Activated CD8-positive, alpha-beta T cell treated with anti-CD3 and anti-CD28 coated beads for 36 hours (primary cell): ENCODE measurements around the gene COPE. TPM values are rescaled to one million over a fixed set of nuclear protein-coding genes. Genes with fewer than 3 reads are reported as not detected.
A peak's percentile ranks its signal among the peaks of the same experiment; 100 is the strongest.
"Not testable (repeated sequence)": the region's sequence is repeated elsewhere in the genome, so short reads cannot be mapped to it uniquely, and the experiment has no call there.

Source experiments
- ATAC-seq: fragments of 200-7000 bp; cut with Tn5 transposase; one replicate; pipeline ENCODE4 v1.10.0; 2021; ENCODE audit warnings: mild to moderate bottlenecking, moderate library complexity
- CTCF ChIA-PET: fragments of 350-600 bp; sonication (Branson Sonifier 250); formaldehyde crosslinking; loops from one replicate; lab custom pipeline; 2021; ENCODE audit warnings: antibody characterized with exemption; lab: Charles Lee
- POLR2A ChIA-PET: fragments of 350-600 bp; sonication (Branson Sonifier 250); formaldehyde crosslinking; loops from one replicate; lab custom pipeline; 2021; ENCODE audit warnings: antibody characterized with exemption; lab: Charles Lee
- DNase-seq: peaks from one replicate; pipeline ENCODE4 v3.0.0-alpha.2; 2020
- H3K27ac Mint-ChIP-seq: one replicate; pipeline ENCODE4 v1.8.0; 2021; ENCODE audit warnings: mild to moderate bottlenecking, mixed read lengths
- H3K27me3 Mint-ChIP-seq: one replicate; pipeline ENCODE4 v1.8.0; 2021; ENCODE audit warnings: mixed read lengths
- H3K36me3 Mint-ChIP-seq: one replicate; pipeline ENCODE4 v1.8.0; 2021; ENCODE audit warnings: low read depth, mixed read lengths
- H3K4me1 Mint-ChIP-seq: one replicate; pipeline ENCODE4 v1.8.0; 2021; ENCODE audit warnings: low read depth, mixed read lengths
- H3K4me3 Mint-ChIP-seq: one replicate; pipeline ENCODE4 v1.8.0; 2021; ENCODE audit warnings: mild to moderate bottlenecking, moderate library complexity, mixed read lengths
- H3K9me3 Mint-ChIP-seq: one replicate; pipeline ENCODE4 v1.8.0; 2021; ENCODE audit warnings: mixed read lengths
- CTCF ChIP-seq: fragments of 200-600 bp; IDR thresholded peaks from one replicate; pipeline ENCODE4 v1.8.0; 2022; ENCODE audit warnings: antibody characterized with exemption, mild to moderate bottlenecking
- intact Hi-C: fragments of 100-400 bp; cut with micrococcal nuclease; formaldehyde crosslinking; loops from one replicate; pipeline ENCODE4 v1.10.0; 2022
- total RNA-seq, 2 experiments: library from RNA; stranded (reverse); gene quantifications; one replicate each; pipeline ENCODE4 v1.2.3, GENCODE V29; 2021

The COPE gene
- total RNA-seq, 2 experiments from 2014 or later = 179 to 183 TPM

- ChIA-PET POLR2A (interaction anchor here (1.3 kb wide), 1 partner anchor 20 kb away, joined by 3 read pairs; no protein-coding TSS in a partner anchor), CTCF (no interaction called here)
- no peaks in the 10 kb centered on the region for H3K9me3 Mint-ChIP-seq
- TF ChIP-seq CTCF = no peak
- intact Hi-C loops = no loop called here
- no peaks in the 10 kb centered on the region for H3K27me3 Mint-ChIP-seq
- no peak for DNase-seq
- H3K4me3 Mint-ChIP-seq = no peak overlapping the region
- peaks cover 39% of the 10 kb centered on the region for H3K36me3 Mint-ChIP-seq
- no peak overlapping the region for H3K27ac Mint-ChIP-seq
- H3K4me1 Mint-ChIP-seq = peaks cover 11% of the 10 kb centered on the region
- ATAC-seq = no peak
Measured at GRCh38 chr19:18924684-18925213, 5.6 kb upstream of the COPE start.

GRCh38 chr19:18922228-18922985 is 3.2 kb upstream of the COPE start:
- Mint-ChIP-seq H3K4me3 (no peak overlapping the region), H3K36me3 (peaks cover 40% of the 10 kb centered on the region), H3K9me3 (no peaks in the 10 kb centered on the region), H3K27ac (no peak overlapping the region), H3K4me1 (peaks cover 19% of the 10 kb centered on the region), H3K27me3 (no peaks in the 10 kb centered on the region)
- ATAC-seq (no peak), DNase-seq (no peak)
- intact Hi-C loops = no loop called here
- TF ChIP-seq CTCF = no peak
- POLR2A ChIA-PET = interaction anchor here (1.0 to 1.1 kb wide), 4 partner anchors 9 to 17 kb away, joined by 3 to 4 read pairs (median 3); no protein-coding TSS in a partner anchor
- CTCF ChIA-PET = no interaction called here

- H3K36me3 Mint-ChIP-seq = peaks cover 43% of the 10 kb centered on the region
- H3K4me1 Mint-ChIP-seq = peaks cover 23% of the 10 kb centered on the region
- DNase-seq (no peak), ATAC-seq (no peak)
- intact Hi-C loops = no loop called here
- ChIA-PET POLR2A (interaction anchor here (1.0 kb wide), 2 partner anchors 10 kb away, joined by 3 read pairs; no protein-coding TSS in a partner anchor), CTCF (interaction anchor here (0.6 kb wide), 1 partner anchor 15 kb away, joined by 3 read pairs; no protein-coding TSS in a partner anchor)
- H3K9me3 Mint-ChIP-seq = no peaks in the 10 kb centered on the region
- no peak for TF ChIP-seq CTCF
- H3K27ac Mint-ChIP-seq = no peak overlapping the region
- peak overlapping the region; percentile 99 for H3K4me3 Mint-ChIP-seq
- no peaks in the 10 kb centered on the region for H3K27me3 Mint-ChIP-seq
Measured at GRCh38 chr19:18921593-18921992, 2.4 kb upstream of the COPE start.

GRCh38 chr19:18920400-18920799 is 1.2 kb upstream of the COPE start:
- intact Hi-C loops = no loop called here
- no peaks in the 10 kb centered on the region for H3K27me3 Mint-ChIP-seq
- H3K4me3 Mint-ChIP-seq = peak overlapping the region; percentile 99
- ChIA-PET CTCF (interaction anchor here (1.8 kb wide), 1 partner anchor 66 kb away, joined by 7 read pairs; no protein-coding TSS in a partner anchor), POLR2A (interaction anchor here (0.8 to 3.1 kb wide), 5 partner anchors 10 to 348 kb away, joined by 3 to 33 read pairs (median 7); partner anchors contain the start of gene UBA52)
- ATAC-seq (no peak), DNase-seq (no peak)
- no peak for TF ChIP-seq CTCF
- peaks cover 27% of the 10 kb centered on the region for H3K4me1 Mint-ChIP-seq
- H3K9me3 Mint-ChIP-seq = no peaks in the 10 kb centered on the region
- peak overlapping the region; percentile 96 for H3K27ac Mint-ChIP-seq
- H3K36me3 Mint-ChIP-seq = peaks cover 44% of the 10 kb centered on the region

- CTCF ChIA-PET = interaction anchor here (0.9 to 1.8 kb wide), 5 partner anchors 17 to 331 kb away, joined by 3 to 7 read pairs (median 5); partner anchors contain the start of gene REX1BD
- DNase-seq (no peak), ATAC-seq (no peak)
- H3K36me3 Mint-ChIP-seq = peaks cover 45% of the 10 kb centered on the region
- peak overlapping the region; percentile 96 for H3K27ac Mint-ChIP-seq
- peaks cover 30% of the 10 kb centered on the region for H3K4me1 Mint-ChIP-seq
- H3K9me3 Mint-ChIP-seq = no peaks in the 10 kb centered on the region
- no peaks in the 10 kb centered on the region for H3K27me3 Mint-ChIP-seq
- H3K4me3 Mint-ChIP-seq = peak overlapping the region; percentile 99
- intact Hi-C loops = no loop called here
- no peak for TF ChIP-seq CTCF
- POLR2A ChIA-PET = interaction anchor here (0.7 to 3.1 kb wide), 16 partner anchors 9 to 398 kb away, joined by 3 to 33 read pairs (median 4); partner anchors contain the start of genes ELL and UBA52
Measured at GRCh38 chr19:18919900-18920214, 670 bp upstream of the COPE start.

- CTCF ChIA-PET = interaction anchor here (1.5 kb wide), 1 partner anchor 69 kb away, joined by 4 read pairs; no protein-coding TSS in a partner anchor
Measured at GRCh38 chr19:18917593-18917992, 1.6 kb downstream of the COPE start.

More at GRCh38 chr19:18917593-18917992, 1.6 kb downstream of the COPE start:
- Mint-ChIP-seq H3K4me1 (peaks cover 36% of the 10 kb centered on the region), H3K27ac (peak overlapping the region; percentile 71), H3K36me3 (peaks cover 39% of the 10 kb centered on the region), H3K4me3 (peak overlapping the region; percentile 70)
- intact Hi-C loops, H3K9me3 Mint-ChIP-seq, H3K27me3 Mint-ChIP-seq, DNase-seq, ATAC-seq: not testable (repeated sequence)
- POLR2A ChIA-PET = interaction anchor here (0.8 to 2.3 kb wide), 4 partner anchors 9 to 331 kb away, joined by 3 to 11 read pairs (median 4); partner anchors contain the start of gene CERS1
